HCT116 (cell line): ENCODE measurements around the gene NFASC.

Experiments
- EZH2 ChIP-seq: fragments of 200-600 bp; sonication (generic); IDR thresholded peaks from 2 replicates; pipeline ENCODE4 v1.6.1; 2017; ENCODE audit warnings: antibody characterized with exemption, mixed run types
- TCF7L2 ChIP-seq: IDR thresholded peaks from 2 replicates; pipeline ENCODE4 v1.7.0; 2011; ENCODE audit warnings: borderline replicate concordance, inconsistent platforms; ENCODE audit not compliant: insufficient read depth, insufficient read length; ENCODE audit errors: extremely low read depth

DNA sequence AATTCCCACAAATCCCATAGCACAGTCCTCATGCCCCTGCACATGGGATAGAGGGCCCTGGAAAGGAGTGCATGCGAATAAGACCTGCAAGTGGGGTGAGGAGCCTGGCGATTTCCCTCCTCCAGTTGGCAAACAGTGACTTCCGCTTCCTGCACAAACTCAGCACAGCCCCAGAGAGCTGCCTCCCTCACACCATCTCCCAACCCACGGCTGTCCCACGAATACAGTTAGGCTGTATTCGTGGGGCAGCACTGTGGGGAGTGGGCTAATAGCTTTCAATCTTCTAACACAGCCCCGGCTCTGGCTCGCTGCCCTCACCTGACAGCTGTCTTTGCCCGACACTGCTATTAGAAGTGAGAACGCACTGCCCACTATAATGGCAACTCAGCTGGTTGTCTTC, 144.1 kb downstream of the NFASC start:
- TF ChIP-seq TCF7L2 (no peak), EZH2 (no peak)
